Measurements from ENCODE around the gene KRTAP5-3. TPM values are rescaled to one million over a fixed set of nuclear protein-coding genes. Genes with fewer than 3 reads are reported as not detected.

KRTAP5-3 gene
- total RNA-seq, 1 experiment from 2014 or later, result not detected

DNA sequence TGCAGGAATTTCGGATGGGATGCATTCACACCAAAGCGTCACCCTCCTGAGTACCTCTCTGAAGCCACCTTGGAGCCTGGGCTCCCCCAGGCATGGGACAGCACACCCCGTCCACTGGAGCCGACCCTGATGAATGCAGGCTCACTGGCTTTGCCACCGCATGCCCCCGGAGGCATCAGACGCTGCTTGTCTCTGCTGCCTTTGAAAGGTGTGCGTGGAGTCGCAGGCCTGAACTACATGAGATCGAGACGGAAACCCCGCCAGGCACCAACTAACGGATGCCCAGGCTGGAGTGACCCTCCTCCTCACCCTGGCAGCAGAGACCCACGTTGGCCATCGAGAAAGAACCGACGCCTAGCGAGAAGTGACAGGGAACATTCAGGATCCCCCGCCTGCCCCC is 43.8 kb upstream of the KRTAP5-3 start:
- Histone ChIP-seq H3K79me2 (ENCODE audit: insufficient read depth, low read length) (no peaks in the 10 kb centered on the region), H2AFZ (ENCODE audit: low read length) (no peak overlapping the region), H3K9ac (ENCODE audit: extremely low read depth, insufficient read length, low read length) (no peak overlapping the region), H3K14ac (ENCODE audit: insufficient read depth, low read length) (no peak overlapping the region), H3K4me1 (ENCODE audit: insufficient read depth, low read length) (no peaks in the 10 kb centered on the region), H2BK15ac (ENCODE audit: low read depth, low read length) (no peak overlapping the region), H4K91ac (ENCODE audit: insufficient read length, low read depth, low read length) (no peak overlapping the region), H3K27ac (ENCODE audit: insufficient read length, low read depth, low read length) (no peak overlapping the region), H3K18ac (ENCODE audit: insufficient read length, low read depth, low read length) (no peak overlapping the region), H4K8ac (replicated peaks; ENCODE audit: insufficient read length, low read depth, low read length) (no peak overlapping the region), H4K5ac (ENCODE audit: insufficient read length, low read depth, low read length) (no peak overlapping the region), H3K27me3 (ENCODE audit: insufficient read depth, low read length) (no peaks in the 10 kb centered on the region; the same call in 1 of the 2 replicates), H2BK5ac (ENCODE audit: insufficient read length, low read length) (no peak overlapping the region), H3K23me2 (ENCODE audit: insufficient read length, low read depth, low read length, poor library complexity, severe bottlenecking) (no peaks in the 10 kb centered on the region), H2BK12ac (ENCODE audit: insufficient read length, low read depth, low read length) (no peak overlapping the region), H2BK20ac (ENCODE audit: low read depth, low read length, poor library complexity, severe bottlenecking) (no peak overlapping the region), H3K4me2 (ENCODE audit: insufficient read depth, insufficient read length, low read length) (no peak overlapping the region), H3K56ac (ENCODE audit: insufficient read length, low read depth, low read length) (no peak overlapping the region), H3K4ac (ENCODE audit: low read depth, low read length) (no peak overlapping the region), H3K9me3 (ENCODE audit: control insufficient read depth, low read depth, low read length) (no peaks in the 10 kb centered on the region), H2AK5ac (ENCODE audit: insufficient read length, low read length) (no peak overlapping the region), H3K79me1 (ENCODE audit: insufficient read depth, low read depth, low read length, poor library complexity, severe bottlenecking) (no peaks in the 10 kb centered on the region), H3K23ac (ENCODE audit: insufficient read length, low read depth, low read length) (no peak overlapping the region), H4K20me1 (ENCODE audit: control insufficient read depth, insufficient read depth, insufficient read length) (no peaks in the 10 kb centered on the region), H3T11ph (ENCODE audit: low read length) (no peak overlapping the region), H2BK120ac (ENCODE audit: low read depth, low read length, poor library complexity, severe bottlenecking) (no peak overlapping the region)
- H3K4me3 Mint-ChIP-seq, result no peak overlapping the region
- TF ChIP-seq, protein P1, sequence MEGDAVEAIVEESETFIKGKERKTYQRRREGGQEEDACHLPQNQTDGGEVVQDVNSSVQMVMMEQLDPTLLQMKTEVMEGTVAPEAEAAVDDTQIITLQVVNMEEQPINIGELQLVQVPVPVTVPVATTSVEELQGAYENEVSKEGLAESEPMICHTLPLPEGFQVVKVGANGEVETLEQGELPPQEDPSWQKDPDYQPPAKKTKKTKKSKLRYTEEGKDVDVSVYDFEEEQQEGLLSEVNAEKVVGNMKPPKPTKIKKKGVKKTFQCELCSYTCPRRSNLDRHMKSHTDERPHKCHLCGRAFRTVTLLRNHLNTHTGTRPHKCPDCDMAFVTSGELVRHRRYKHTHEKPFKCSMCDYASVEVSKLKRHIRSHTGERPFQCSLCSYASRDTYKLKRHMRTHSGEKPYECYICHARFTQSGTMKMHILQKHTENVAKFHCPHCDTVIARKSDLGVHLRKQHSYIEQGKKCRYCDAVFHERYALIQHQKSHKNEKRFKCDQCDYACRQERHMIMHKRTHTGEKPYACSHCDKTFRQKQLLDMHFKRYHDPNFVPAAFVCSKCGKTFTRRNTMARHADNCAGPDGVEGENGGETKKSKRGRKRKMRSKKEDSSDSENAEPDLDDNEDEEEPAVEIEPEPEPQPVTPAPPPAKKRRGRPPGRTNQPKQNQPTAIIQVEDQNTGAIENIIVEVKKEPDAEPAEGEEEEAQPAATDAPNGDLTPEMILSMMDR (conservative IDR thresholded peaks at IDR 0.05), result no peak
- H3K9me3 Mint-ChIP-seq, result peaks cover 0 to 4% of the 10 kb centered on the region in 2 experiments; a peak in 1 of 5 replicates
- peaks cover 4 to 9% of the 10 kb centered on the region in 2 experiments; a peak in 3 of 4 replicates for H3K4me1 Mint-ChIP-seq
- peaks cover 45% of the 10 kb centered on the region for H3K27me3 Mint-ChIP-seq (ENCODE audit: low read depth)
- no CpG with 5 or more reads among the region's 19 CpGs for WGBS (ENCODE audit: extremely low coverage, insufficient read length, low lambda C conversion rate)
- no peaks in the 10 kb centered on the region for H3K36me3 Mint-ChIP-seq (ENCODE audit: insufficient read depth in 1 of 3, low read depth in 3 of 3)
- no peak overlapping the region for H3K27ac Mint-ChIP-seq
- DNase-seq, result no peak
